Smooth muscle cell (in vitro differentiated cells): Measurements from ENCODE around the gene KRTAP3-3. TPM values are rescaled to one million over a fixed set of nuclear protein-coding genes. Genes with fewer than 3 reads are reported as not detected.

Experiments used
- DNase-seq: peaks from one replicate; lab custom pipeline; 2025; ENCODE audit not compliant: unreplicated experiment; lab: John Stamatoyannopoulos, UW
- H2AFZ ChIP-seq: fragments of 200-600 bp; sonication (generic); 2 replicates; pipeline ENCODE4 v1.6.0; 2016; ENCODE audit warnings: antibody characterized with exemption, low read depth, mild to moderate bottlenecking
- H3F3A ChIP-seq: fragments of 200-600 bp; sonication (generic); 2 replicates; pipeline ENCODE4 v1.6.0; 2017; ENCODE audit warnings: antibody characterized with exemption, low read depth
- H3K27ac ChIP-seq: fragments of 200-600 bp; sonication (generic); 2 replicates; pipeline ENCODE4 v1.5.1; 2016; ENCODE audit warnings: low read depth, mild to moderate bottlenecking
- H3K27me3 ChIP-seq: fragments of 200-600 bp; sonication (generic); 2 replicates; pipeline ENCODE4 v1.6.1; 2016; ENCODE audit warnings: low read depth, mild to moderate bottlenecking
- H3K36me3 ChIP-seq: fragments of 200-600 bp; sonication (generic); 2 replicates; pipeline ENCODE4 v1.5.1; 2016; ENCODE audit warnings: low read depth
- H3K4me1 ChIP-seq: fragments of 200-600 bp; sonication (generic); 2 replicates; pipeline ENCODE4 v1.5.1; 2016; ENCODE audit warnings: low read depth
- H3K4me2 ChIP-seq: fragments of 200-600 bp; sonication (generic); 2 replicates; pipeline ENCODE4 v1.6.0; 2016; ENCODE audit warnings: mild to moderate bottlenecking
- H3K4me3 ChIP-seq: fragments of 200-600 bp; sonication (generic); 2 replicates; pipeline ENCODE4 v1.5.1; 2016; ENCODE audit warnings: mild to moderate bottlenecking
- H3K79me2 ChIP-seq: fragments of 200-600 bp; sonication (generic); 2 replicates; pipeline ENCODE4 v1.6.0; 2016; ENCODE audit warnings: low read depth, mild to moderate bottlenecking
- H3K9ac ChIP-seq: fragments of 200-600 bp; sonication (generic); 2 replicates; pipeline ENCODE4 v1.6.0; 2016; ENCODE audit warnings: low read depth
- H3K9me3 ChIP-seq: fragments of 200-600 bp; sonication (generic); replicated peaks from 2 replicates; pipeline ENCODE4 v1.5.1; 2016; ENCODE audit warnings: low read depth
- H4K20me1 ChIP-seq: fragments of 200-600 bp; sonication (generic); 2 replicates; pipeline ENCODE4 v1.6.0; 2016; ENCODE audit warnings: low read depth
- WGBS: methylation state at CpG from one replicate; pipeline ENCODE4 v1.1.7; 2016; ENCODE audit warnings: low lambda C conversion rate; 5-methylcytosine and 5-hydroxymethylcytosine counted together
- polyA plus RNA-seq: library from polyadenylated mRNA; unstranded; fragments of >200 nt; fragmentation: Nextera tagmentation; extraction: Ambion mirVana; gene quantifications from 2 replicates; pipeline ENCODE4 v1.2.1, GENCODE V29; 2016
- total RNA-seq: library from RNA; depleted of rRNA; stranded (reverse); fragments of >200 nt; gene quantifications from 2 replicates; pipeline ENCODE4 v1.2.3, GENCODE V29; 2014
- TF ChIP-seq, protein P1 (sequence below): fragments of 200-600 bp; sonication (generic); IDR thresholded peaks from 2 replicates; pipeline ENCODE4 v1.5.1; 2017; ENCODE audit warnings: borderline replicate concordance, mild to moderate bottlenecking, antibody characterized with exemption; ENCODE audit not compliant: insufficient read depth, poor library complexity, severe bottlenecking

KRTAP3-3 gene
- total and polyA plus RNA-seq, 2 experiments from 2014 or later, result not detected

DNA sequence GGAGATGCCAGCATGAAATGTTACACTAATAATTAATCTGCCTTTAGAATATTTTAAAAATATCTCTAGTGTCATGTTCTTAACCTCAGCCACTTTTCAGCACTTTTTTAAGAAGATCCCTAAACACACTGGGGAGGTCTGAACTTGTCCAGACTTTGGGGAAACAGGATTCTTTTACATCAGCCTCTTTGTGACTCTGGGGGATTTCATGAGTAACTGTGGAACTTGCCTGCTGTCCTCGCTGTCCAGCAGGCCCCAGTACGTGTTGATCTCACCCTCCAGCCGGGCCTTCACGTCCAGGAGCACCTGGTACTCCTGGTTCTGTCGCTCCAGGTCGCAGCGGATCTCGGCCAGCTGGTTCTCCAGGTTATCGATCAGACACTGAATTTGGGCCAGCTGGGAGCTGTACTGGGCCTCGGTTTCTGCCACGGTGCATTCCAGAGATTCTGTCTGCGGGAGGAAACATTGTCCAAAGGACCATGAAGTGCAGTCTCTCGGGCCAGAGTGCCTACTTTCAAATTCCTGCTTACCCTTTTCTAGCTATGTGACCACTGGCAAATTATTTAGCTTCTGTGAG, 15.3 kb downstream of the KRTAP3-3 start:
- Histone ChIP-seq H3K27ac (no peak overlapping the region), H3K4me1 (peaks cover 7% of the 10 kb centered on the region), H3K36me3 (no peaks in the 10 kb centered on the region), H3K4me2 (no peak overlapping the region), H3K79me2 (no peaks in the 10 kb centered on the region), H3K9ac (no peak overlapping the region), H3K9me3 (no peaks in the 10 kb centered on the region), H3K4me3 (no peak overlapping the region), H3F3A (no peaks in the 10 kb centered on the region), H2AFZ (no peak overlapping the region), H4K20me1 (no peaks in the 10 kb centered on the region), H3K27me3 (no peaks in the 10 kb centered on the region)
- 71% methylated on average over 13 of the region's 13 CpGs for WGBS
- TF ChIP-seq, protein P1, sequence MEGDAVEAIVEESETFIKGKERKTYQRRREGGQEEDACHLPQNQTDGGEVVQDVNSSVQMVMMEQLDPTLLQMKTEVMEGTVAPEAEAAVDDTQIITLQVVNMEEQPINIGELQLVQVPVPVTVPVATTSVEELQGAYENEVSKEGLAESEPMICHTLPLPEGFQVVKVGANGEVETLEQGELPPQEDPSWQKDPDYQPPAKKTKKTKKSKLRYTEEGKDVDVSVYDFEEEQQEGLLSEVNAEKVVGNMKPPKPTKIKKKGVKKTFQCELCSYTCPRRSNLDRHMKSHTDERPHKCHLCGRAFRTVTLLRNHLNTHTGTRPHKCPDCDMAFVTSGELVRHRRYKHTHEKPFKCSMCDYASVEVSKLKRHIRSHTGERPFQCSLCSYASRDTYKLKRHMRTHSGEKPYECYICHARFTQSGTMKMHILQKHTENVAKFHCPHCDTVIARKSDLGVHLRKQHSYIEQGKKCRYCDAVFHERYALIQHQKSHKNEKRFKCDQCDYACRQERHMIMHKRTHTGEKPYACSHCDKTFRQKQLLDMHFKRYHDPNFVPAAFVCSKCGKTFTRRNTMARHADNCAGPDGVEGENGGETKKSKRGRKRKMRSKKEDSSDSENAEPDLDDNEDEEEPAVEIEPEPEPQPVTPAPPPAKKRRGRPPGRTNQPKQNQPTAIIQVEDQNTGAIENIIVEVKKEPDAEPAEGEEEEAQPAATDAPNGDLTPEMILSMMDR, result no peak
- DNase-seq, result no peak

DNA sequence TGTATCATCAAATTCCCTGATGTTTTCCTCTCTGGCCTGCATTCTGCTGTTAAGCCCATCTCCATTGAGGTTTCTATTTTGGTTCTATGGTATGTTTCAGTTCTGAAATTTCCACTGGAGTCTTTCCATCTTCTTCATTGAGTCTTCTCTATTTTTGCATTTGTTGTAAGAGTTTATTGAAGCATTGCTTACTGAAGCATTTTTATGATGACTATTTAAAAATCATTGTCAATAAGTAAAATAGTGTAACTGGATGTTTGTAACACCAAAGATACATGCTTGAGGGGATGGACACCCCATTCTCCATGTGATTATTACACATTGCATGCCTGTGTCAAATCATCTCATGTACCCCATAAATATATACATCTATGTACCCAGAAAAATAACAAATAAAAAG, 18.4 kb downstream of the KRTAP3-3 start:
- no peaks in the 10 kb centered on the region for H3K27me3 ChIP-seq
- TF ChIP-seq, protein P1, result no peak
- H3K4me3 ChIP-seq, result no peak overlapping the region
- no peaks in the 10 kb centered on the region for H3F3A ChIP-seq
- H3K4me2 ChIP-seq, result no peak overlapping the region
- no peaks in the 10 kb centered on the region for H3K79me2 ChIP-seq
- no peak for DNase-seq
- H3K27ac ChIP-seq, result no peak overlapping the region
- H3K9me3 ChIP-seq, result no peaks in the 10 kb centered on the region
- no peaks in the 10 kb centered on the region for H3K36me3 ChIP-seq
- no peak overlapping the region for H3K9ac ChIP-seq
- H4K20me1 ChIP-seq, result no peaks in the 10 kb centered on the region
- H2AFZ ChIP-seq, result no peak overlapping the region
- peaks cover 2% of the 10 kb centered on the region for H3K4me1 ChIP-seq

DNA sequence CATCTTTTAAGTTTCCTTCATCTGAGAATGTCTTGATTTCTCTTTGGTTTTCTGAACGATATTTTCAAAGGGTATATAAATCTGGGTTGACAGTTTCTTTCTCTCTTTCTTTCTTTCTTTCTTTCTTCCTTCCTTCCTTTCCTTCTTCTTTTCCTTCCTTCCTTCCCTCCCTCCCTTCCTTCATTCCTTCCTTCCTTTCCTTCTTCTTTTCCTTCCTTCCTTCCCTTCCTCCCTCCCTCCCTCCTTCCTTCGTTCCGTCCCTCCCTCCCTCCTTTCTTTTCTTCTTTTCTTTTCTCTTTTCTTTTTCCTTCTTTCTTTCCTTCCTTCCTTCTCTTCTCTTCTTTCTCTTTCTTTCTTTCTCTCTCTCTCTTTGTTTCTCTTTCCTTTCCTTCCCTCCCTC, 19.6 kb downstream of the KRTAP3-3 start:
- Histone ChIP-seq H3K27ac (no peak overlapping the region), H3K9ac (no peak overlapping the region), H3K79me2 (no peaks in the 10 kb centered on the region), H3F3A (no peaks in the 10 kb centered on the region), H3K27me3 (no peaks in the 10 kb centered on the region), H4K20me1 (no peaks in the 10 kb centered on the region), H3K4me2 (no peak overlapping the region), H3K36me3 (no peaks in the 10 kb centered on the region), H3K9me3 (no peaks in the 10 kb centered on the region), H2AFZ (no peak overlapping the region), H3K4me1 (no peaks in the 10 kb centered on the region), H3K4me3 (no peak overlapping the region)
- no peak for DNase-seq
- TF ChIP-seq, protein P1, result no peak
- WGBS, result 63% methylated on average over 2 of the region's 3 CpGs

DNA sequence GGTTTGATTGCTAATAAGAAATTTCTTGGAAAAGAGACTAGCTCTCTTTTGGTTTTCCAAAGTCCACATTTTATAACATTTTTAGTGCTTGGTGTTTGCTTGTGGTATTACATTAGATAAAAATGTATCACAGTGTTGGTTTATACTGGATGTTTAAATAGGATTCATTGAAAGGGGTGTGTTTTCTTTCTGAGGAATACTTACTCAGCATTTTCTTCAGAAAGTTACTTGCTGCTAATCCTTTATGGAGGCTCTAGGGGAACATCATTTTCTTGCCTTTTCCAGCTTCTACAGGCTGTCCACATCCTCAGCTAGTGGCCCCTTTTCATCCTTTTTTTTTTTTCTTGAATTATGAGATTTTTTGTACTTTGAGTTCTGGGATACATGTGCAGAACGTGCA, 26.4 kb downstream of the KRTAP3-3 start:
- Histone ChIP-seq H3K9ac (no peak overlapping the region), H3K27me3 (no peaks in the 10 kb centered on the region), H3K4me1 (no peaks in the 10 kb centered on the region), H3K4me3 (no peak overlapping the region), H2AFZ (no peak overlapping the region), H3K9me3 (no peaks in the 10 kb centered on the region), H4K20me1 (no peaks in the 10 kb centered on the region), H3F3A (no peaks in the 10 kb centered on the region), H3K36me3 (no peaks in the 10 kb centered on the region), H3K79me2 (no peaks in the 10 kb centered on the region), H3K27ac (no peak overlapping the region), H3K4me2 (no peak overlapping the region)
- DNase-seq, result no peak
- TF ChIP-seq, protein P1, result no peak
- WGBS, result 88% methylated on average over 1 of the region's 1 CpG
